ENCODE measurements around the gene CD84. TPM values are rescaled to one million over a fixed set of nuclear protein-coding genes. Genes with fewer than 3 reads are reported as not detected.

CD84 gene
- total RNA-seq, 4 donors from 2014 or later: 1.8 to 4.1 (median 3.1) TPM

DNA sequence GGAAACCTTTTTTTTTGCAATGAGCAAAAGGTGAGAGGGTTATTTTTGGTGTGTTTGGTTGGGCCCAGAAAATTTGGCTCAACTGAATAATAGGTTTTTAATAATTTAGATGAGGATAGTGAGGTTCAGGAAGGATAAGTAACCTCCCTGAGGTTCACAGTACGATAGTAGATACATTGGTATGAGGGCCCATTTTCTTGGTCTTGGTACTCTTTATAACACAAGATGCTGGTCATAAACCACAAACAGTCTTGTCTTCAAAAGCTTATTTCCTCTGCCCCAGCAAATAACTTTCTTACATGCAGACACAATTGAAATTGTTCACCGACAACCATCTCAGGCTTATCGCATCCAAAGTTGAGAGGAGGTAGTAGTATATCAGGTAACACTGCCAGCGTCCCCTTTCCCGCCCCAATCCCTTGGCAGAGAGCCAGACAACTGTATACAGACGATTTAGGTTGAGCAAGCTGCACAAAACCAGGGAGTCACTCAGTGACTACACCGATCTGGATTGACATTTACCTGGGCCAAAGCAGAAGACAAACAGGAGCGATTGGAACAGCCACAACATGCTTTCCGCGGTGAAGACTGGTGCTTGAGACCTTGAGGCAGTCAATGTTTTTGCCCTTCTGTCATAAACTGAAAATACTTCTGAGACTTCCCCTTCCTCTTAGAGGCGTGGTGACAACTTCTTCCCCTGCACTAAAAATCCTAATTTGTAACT is 56.5 kb downstream of the CD84 start, which contains the start of gene SLAMF6:
SLAMF6 (minus strand) TSS at position 634 of the 724 bp plus-strand sequence; CDS start at position 571, 63 bp downstream.
- H3K9me3 ChIP-seq: no peaks in the 10 kb centered on the region
- intact Hi-C loops (cut with DNase I; ENCODE audit: low total_unique reads): no loop called here
- TF ChIP-seq POLR2A (IDR thresholded peaks at IDR 0.05): no peak
- TF ChIP-seq, protein P1, sequence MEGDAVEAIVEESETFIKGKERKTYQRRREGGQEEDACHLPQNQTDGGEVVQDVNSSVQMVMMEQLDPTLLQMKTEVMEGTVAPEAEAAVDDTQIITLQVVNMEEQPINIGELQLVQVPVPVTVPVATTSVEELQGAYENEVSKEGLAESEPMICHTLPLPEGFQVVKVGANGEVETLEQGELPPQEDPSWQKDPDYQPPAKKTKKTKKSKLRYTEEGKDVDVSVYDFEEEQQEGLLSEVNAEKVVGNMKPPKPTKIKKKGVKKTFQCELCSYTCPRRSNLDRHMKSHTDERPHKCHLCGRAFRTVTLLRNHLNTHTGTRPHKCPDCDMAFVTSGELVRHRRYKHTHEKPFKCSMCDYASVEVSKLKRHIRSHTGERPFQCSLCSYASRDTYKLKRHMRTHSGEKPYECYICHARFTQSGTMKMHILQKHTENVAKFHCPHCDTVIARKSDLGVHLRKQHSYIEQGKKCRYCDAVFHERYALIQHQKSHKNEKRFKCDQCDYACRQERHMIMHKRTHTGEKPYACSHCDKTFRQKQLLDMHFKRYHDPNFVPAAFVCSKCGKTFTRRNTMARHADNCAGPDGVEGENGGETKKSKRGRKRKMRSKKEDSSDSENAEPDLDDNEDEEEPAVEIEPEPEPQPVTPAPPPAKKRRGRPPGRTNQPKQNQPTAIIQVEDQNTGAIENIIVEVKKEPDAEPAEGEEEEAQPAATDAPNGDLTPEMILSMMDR (IDR thresholded peaks at IDR 0.05): no peak
- no peak within 1 kb of the TSS for H3K4me3 ChIP-seq
- H3K27ac ChIP-seq: no peak within 1 kb of the TSS
- H3K36me3 ChIP-seq: no peaks in the 10 kb centered on the region
- no peak for DNase-seq
- H3K27me3 ChIP-seq: no peaks in the 10 kb centered on the region
- H3K4me1 ChIP-seq: no peaks in the 10 kb centered on the region

DNA sequence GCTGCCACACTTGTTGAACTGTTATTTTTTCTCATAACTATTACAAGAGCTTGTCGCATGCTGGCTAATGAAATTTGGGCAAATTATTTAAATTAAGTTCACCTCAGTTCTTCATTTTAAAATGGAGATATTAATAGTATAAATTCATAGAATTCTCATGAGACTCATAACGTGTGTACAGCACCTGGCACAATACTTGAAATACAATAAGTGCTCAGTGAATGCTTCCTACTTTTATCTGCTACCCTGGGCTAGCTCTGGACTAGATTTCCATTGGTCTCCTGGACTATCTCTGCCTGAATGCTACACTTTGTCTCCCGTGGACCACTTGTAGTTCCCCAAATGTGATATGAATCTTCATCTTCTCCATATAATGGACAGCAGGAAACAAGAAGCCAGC is 57.2 kb downstream of the CD84 start:
- Histone ChIP-seq H3K4me3 (no peak overlapping the region), H3K27me3 (no peaks in the 10 kb centered on the region)
- intact Hi-C loops (cut with DNase I; ENCODE audit: low total_unique reads): no loop called here

DNA sequence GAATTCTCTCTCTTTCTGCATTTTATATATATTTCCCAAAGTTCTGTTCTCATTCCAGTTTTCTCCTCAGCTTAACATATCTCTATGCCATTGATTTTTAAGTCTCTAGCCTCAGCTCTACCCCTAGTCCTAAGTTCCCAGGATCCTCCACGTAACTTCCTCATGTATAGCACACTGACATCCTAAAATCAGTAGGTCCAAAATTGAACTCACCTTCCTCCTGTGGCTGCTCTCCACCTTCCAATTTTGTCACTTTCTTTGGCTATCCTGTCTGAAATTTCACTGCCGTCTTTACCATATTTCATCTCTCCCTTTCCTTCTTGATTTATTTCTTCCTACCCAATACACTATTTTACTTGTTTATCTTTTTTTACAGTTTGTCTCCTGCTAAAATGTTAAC is 57.7 kb downstream of the CD84 start:
- no peaks in the 10 kb centered on the region for H3K36me3 ChIP-seq
- no peak for DNase-seq
- no peaks in the 10 kb centered on the region for H3K9me3 ChIP-seq
- no peaks in the 10 kb centered on the region for H3K4me1 ChIP-seq
- TF ChIP-seq, protein P1 (IDR thresholded peaks at IDR 0.05): no peak
- no peak for TF ChIP-seq POLR2A (IDR thresholded peaks at IDR 0.05)
- intact Hi-C loops (cut with DNase I; ENCODE audit: low total_unique reads): no loop called here
- no peaks in the 10 kb centered on the region for H3K27me3 ChIP-seq
- no peak overlapping the region for H3K27ac ChIP-seq
- H3K4me3 ChIP-seq: no peak overlapping the region

More for the DNA sequence above, 57.2 kb downstream of the CD84 start:
- no peaks in the 10 kb centered on the region for H3K36me3 ChIP-seq
- no peak for DNase-seq
- no peaks in the 10 kb centered on the region for H3K4me1 ChIP-seq
- TF ChIP-seq, protein P1 (IDR thresholded peaks at IDR 0.05): no peak
- no peak for TF ChIP-seq POLR2A (IDR thresholded peaks at IDR 0.05)
- no peaks in the 10 kb centered on the region for H3K9me3 ChIP-seq
- H3K27ac ChIP-seq: no peak overlapping the region

DNA sequence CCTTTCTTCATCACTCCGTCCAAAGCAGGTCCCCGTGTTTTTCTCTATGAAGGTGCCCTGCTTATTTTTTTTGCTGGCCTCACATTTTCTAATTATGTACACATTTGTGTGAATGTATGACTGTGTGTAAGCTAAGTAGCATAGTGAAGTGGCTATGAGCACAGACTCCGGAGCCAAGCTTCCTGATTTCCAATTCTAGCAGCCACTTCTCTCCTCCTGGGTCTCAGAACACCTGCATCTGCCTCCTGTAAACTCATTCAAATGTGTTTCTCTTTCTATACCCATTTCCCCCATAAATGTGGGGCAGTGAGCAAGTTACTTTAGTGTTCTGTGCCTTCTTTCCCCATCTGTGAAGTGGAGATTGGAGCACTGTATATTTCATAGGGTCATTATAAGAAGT is 58.3 kb downstream of the CD84 start:
- Histone ChIP-seq H3K27ac (no peak overlapping the region), H3K4me3 (no peak overlapping the region)

DNA sequence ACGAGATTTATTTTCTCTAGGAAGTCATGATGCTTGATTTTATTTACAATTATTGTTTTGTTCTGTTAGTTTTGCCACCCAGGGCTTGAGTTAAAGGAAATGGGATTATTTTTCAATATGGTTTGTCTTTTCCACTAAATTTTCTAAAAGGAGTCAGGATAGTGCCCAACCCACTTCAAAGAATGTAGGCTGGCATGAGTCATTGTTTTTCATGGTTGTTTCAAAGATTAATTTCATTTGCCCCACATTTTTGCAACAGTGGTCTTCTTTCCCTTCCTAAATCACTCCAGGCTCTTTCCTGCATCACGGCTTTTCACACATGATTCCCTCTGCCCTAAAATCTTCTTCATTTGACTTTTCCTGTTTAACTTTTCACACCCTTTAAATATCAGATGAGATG is 58.7 kb downstream of the CD84 start:
- intact Hi-C loops (cut with DNase I; ENCODE audit: low total_unique reads): no loop called here
- H3K27me3 ChIP-seq: no peaks in the 10 kb centered on the region
- no peak for TF ChIP-seq POLR2A (IDR thresholded peaks at IDR 0.05)
- TF ChIP-seq, protein P1 (IDR thresholded peaks at IDR 0.05): no peak
- no peak overlapping the region for H3K27ac ChIP-seq
- H3K4me1 ChIP-seq: no peaks in the 10 kb centered on the region
- no peaks in the 10 kb centered on the region for H3K36me3 ChIP-seq
- DNase-seq: no peak
- H3K4me3 ChIP-seq: no peak overlapping the region
- H3K9me3 ChIP-seq: no peaks in the 10 kb centered on the region

More for the DNA sequence above, 58.3 kb downstream of the CD84 start:
- Histone ChIP-seq H3K9me3 (no peaks in the 10 kb centered on the region), H3K4me1 (no peaks in the 10 kb centered on the region), H3K36me3 (no peaks in the 10 kb centered on the region), H3K27me3 (no peaks in the 10 kb centered on the region)
- DNase-seq: no peak
- TF ChIP-seq POLR2A (IDR thresholded peaks at IDR 0.05): no peak
- TF ChIP-seq, protein P1 (IDR thresholded peaks at IDR 0.05): no peak
- intact Hi-C loops (cut with DNase I; ENCODE audit: low total_unique reads): no loop called here
